Keratinocyte (primary cell): ENCODE measurements around the gene SLC37A3. TPM values are rescaled to one million over a fixed set of nuclear protein-coding genes. Genes with fewer than 3 reads are reported as not detected.

ENCODE experiments used
- DNase-seq: peaks from one replicate; pipeline ENCODE4 v3.0.0-alpha.2; 2011; ENCODE audit warnings: low read depth, missing footprints, low spot score
- FAIRE-seq: peaks from 2 replicates; lab custom pipeline; 2011; peaks lifted over from hg19 to GRCh38; lab: Jason Lieb, UNC
- H2AFZ ChIP-seq: 2 replicates; pipeline ENCODE4 v1.6.0; 2012; ENCODE audit warnings: low read length, control low read depth, inconsistent platforms; ENCODE audit not compliant: control insufficient read depth
- H3K27ac ChIP-seq: 2 replicates; pipeline ENCODE4 v1.5.1; 2011; ENCODE audit warnings: low read length; ENCODE audit not compliant: control insufficient read depth, insufficient read depth
- H3K27me3 ChIP-seq: 3 replicates; pipeline ENCODE4 v1.6.0; 2011; ENCODE audit warnings: low read length; ENCODE audit not compliant: control insufficient read depth, insufficient read depth; ENCODE audit errors: extremely low read depth
- H3K36me3 ChIP-seq, 2 experiments: 2 replicates in 1 of 2; 3 replicates in 1 of 2; pipeline ENCODE4 v1.5.1; 2011; ENCODE audit warnings: low read length in 2 of 2, mild to moderate bottlenecking in 1 of 2; ENCODE audit not compliant: control insufficient read depth in 2 of 2, insufficient read depth in 2 of 2; ENCODE audit errors: extremely low read depth in 1 of 2
- H3K4me1 ChIP-seq: 3 replicates; pipeline ENCODE4 v1.5.1; 2011; ENCODE audit warnings: low read length; ENCODE audit not compliant: control insufficient read depth, insufficient read depth; ENCODE audit errors: extremely low read depth
- H3K4me2 ChIP-seq: 3 replicates; pipeline ENCODE4 v1.6.0; 2011; ENCODE audit warnings: low read depth, low read length; ENCODE audit not compliant: control insufficient read depth, insufficient read depth; ENCODE audit errors: extremely low read depth
- H3K4me3 ChIP-seq, 3 experiments: fragments of 200-600 bp in 1 of 3; sonication (generic) in 1 of 3; 2 replicates in 2 of 3; 3 replicates in 1 of 3; pipeline ENCODE4 v1.5.1; 2011 to 2016; ENCODE audit warnings: low read length in 3 of 3, mild to moderate bottlenecking in 3 of 3, control low read depth in 2 of 3, inconsistent platforms in 1 of 3, low read depth in 1 of 3, mixed read lengths in 1 of 3, mixed run types in 1 of 3, moderate library complexity in 1 of 3; ENCODE audit not compliant: control insufficient read depth in 2 of 3, insufficient read depth in 2 of 3; ENCODE audit errors: extremely low read depth in 1 of 3
- H3K79me2 ChIP-seq: 2 replicates; pipeline ENCODE4 v1.6.0; 2012; ENCODE audit warnings: low read length; ENCODE audit not compliant: control insufficient read depth, insufficient read depth
- H3K9ac ChIP-seq: 3 replicates; pipeline ENCODE4 v1.6.0; 2011; ENCODE audit warnings: low read length; ENCODE audit not compliant: control insufficient read depth, insufficient read depth; ENCODE audit errors: extremely low read depth
- H3K9me1 ChIP-seq: 3 replicates; pipeline ENCODE4 v1.6.0; 2011; ENCODE audit warnings: low read length; ENCODE audit not compliant: control insufficient read depth, insufficient read depth; ENCODE audit errors: extremely low read depth
- H3K9me3 ChIP-seq: 2 replicates; pipeline ENCODE4 v1.5.1; 2012; ENCODE audit warnings: low read depth, low read length; ENCODE audit not compliant: control insufficient read depth
- H4K20me1 ChIP-seq: 3 replicates; pipeline ENCODE4 v1.6.0; 2011; ENCODE audit warnings: low read length; ENCODE audit not compliant: control insufficient read depth, insufficient read depth; ENCODE audit errors: extremely low read depth
- EZH2 ChIP-seq: IDR thresholded peaks from one replicate; pipeline ENCODE4 v1.6.1; 2012; ENCODE audit warnings: inconsistent platforms, mild to moderate bottlenecking, low read length, moderate library complexity
- dilution Hi-C: fragments of 300-500 bp; cut with MboI; formaldehyde crosslinking; loops from one replicate; pipeline ENCODE4 v1.7.0; 2020; ENCODE audit warnings: low sequenced_read_pairs; ENCODE audit not compliant: extremely low pct_ligation_motif_present
- polyA plus RNA-seq, 5 experiments: library from polyadenylated mRNA; depleted of rRNA in 3 of 5; stranded (reverse) in 3 of 5; stranded (forward) in 1 of 5; unstranded in 1 of 5; fragments of >200 nt; gene quantifications; 1 replicate in 1 of 5; 2 replicates in 3 of 5; 3 replicates in 1 of 5; pipeline versions ENCODE4 v1.2.1 to v1.2.3, GENCODE V29; 2011 to 2012; ENCODE audit warnings: missing spikeins in 2 of 5, low read depth in 1 of 5, low replicate concordance in 1 of 5
- TF ChIP-seq, protein P1 (sequence below), 3 experiments: IDR thresholded peaks in 1 of 3; conservative IDR thresholded peaks in 1 of 3; optimal IDR thresholded peaks in 1 of 3; 2 replicates in 2 of 3; 3 replicates in 1 of 3; pipeline versions ENCODE3 to v1.5.1; 2011; ENCODE audit warnings: low read length in 3 of 3, mild to moderate bottlenecking in 3 of 3, moderate library complexity in 2 of 3, control low read depth in 1 of 3, inconsistent platforms in 1 of 3; ENCODE audit not compliant: insufficient read depth in 2 of 3; ENCODE audit errors: extremely low read depth in 1 of 3

The SLC37A3 gene
- polyA plus RNA-seq, 1 donor (not counting 4 experiments of a cell fraction or from before 2014, with no cell fraction given), result 51.4 TPM

DNA sequence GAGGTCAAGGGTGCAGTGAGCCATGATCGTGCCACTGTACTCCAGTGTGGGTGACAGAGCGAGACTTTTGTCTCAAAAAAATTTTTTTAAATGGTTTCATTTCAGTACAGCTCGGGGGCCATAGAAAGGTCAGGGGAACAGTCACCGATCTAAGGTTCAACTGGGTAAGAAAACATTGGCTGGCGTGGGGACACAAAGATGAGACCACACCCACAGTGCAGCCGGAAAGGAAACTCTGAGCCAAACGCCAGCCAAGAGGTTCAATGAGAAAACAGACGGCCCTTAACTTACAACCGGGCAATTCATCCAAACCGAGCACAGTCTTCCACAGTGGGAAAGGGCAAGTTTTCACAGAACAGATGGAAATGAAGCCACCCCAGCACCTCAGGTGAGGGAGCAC lies 65.1 kb downstream of the SLC37A3 start:
- dilution Hi-C loops, result no loop called here
- H3K4me1 ChIP-seq, result no peaks in the 10 kb centered on the region
- TF ChIP-seq EZH2, result no peak
- TF ChIP-seq, protein P1, sequence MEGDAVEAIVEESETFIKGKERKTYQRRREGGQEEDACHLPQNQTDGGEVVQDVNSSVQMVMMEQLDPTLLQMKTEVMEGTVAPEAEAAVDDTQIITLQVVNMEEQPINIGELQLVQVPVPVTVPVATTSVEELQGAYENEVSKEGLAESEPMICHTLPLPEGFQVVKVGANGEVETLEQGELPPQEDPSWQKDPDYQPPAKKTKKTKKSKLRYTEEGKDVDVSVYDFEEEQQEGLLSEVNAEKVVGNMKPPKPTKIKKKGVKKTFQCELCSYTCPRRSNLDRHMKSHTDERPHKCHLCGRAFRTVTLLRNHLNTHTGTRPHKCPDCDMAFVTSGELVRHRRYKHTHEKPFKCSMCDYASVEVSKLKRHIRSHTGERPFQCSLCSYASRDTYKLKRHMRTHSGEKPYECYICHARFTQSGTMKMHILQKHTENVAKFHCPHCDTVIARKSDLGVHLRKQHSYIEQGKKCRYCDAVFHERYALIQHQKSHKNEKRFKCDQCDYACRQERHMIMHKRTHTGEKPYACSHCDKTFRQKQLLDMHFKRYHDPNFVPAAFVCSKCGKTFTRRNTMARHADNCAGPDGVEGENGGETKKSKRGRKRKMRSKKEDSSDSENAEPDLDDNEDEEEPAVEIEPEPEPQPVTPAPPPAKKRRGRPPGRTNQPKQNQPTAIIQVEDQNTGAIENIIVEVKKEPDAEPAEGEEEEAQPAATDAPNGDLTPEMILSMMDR (optimal IDR thresholded peaks at IDR 0.05 in 1 of 3, IDR thresholded peaks at IDR 0.05 in 1 of 3, conservative IDR thresholded peaks at IDR 0.05 in 1 of 3; ENCODE audit: extremely low read depth in 1 of 3, insufficient read depth in 2 of 3, low read length in 3 of 3), result no peak
- no peak overlapping the region for H3K9ac ChIP-seq
- H3K36me3 ChIP-seq, result peaks cover 12% of the 10 kb centered on the region in 2 experiments
- no peak overlapping the region for H3K27ac ChIP-seq
- H3K4me2 ChIP-seq, result no peak overlapping the region
- no peaks in the 10 kb centered on the region for H3K27me3 ChIP-seq
- DNase-seq (no peak), FAIRE-seq (no peak)
- no peak overlapping the region for H3K4me3 ChIP-seq
- no peaks in the 10 kb centered on the region for H3K79me2 ChIP-seq
- H2AFZ ChIP-seq, result no peak overlapping the region
- H3K9me1 ChIP-seq, result no peaks in the 10 kb centered on the region
- H4K20me1 ChIP-seq, result no peaks in the 10 kb centered on the region
- H3K9me3 ChIP-seq, result no peaks in the 10 kb centered on the region

- no peak for DNase-seq
- Histone ChIP-seq H3K4me3 (no peak overlapping the region), H4K20me1 (no peaks in the 10 kb centered on the region), H3K27ac (no peak overlapping the region), H3K79me2 (no peaks in the 10 kb centered on the region), H3K9me3 (no peaks in the 10 kb centered on the region), H2AFZ (no peak overlapping the region), H3K9ac (no peak overlapping the region), H3K9me1 (no peaks in the 10 kb centered on the region), H3K27me3 (no peaks in the 10 kb centered on the region), H3K4me2 (no peak overlapping the region), H3K36me3 (peaks cover 11 to 12% of the 10 kb centered on the region in 2 experiments), H3K4me1 (no peaks in the 10 kb centered on the region)
- dilution Hi-C loops, result no loop called here
- FAIRE-seq, result no peak
- TF ChIP-seq EZH2, result no peak
- TF ChIP-seq, protein P1 (optimal IDR thresholded peaks at IDR 0.05 in 1 of 3, IDR thresholded peaks at IDR 0.05 in 1 of 3, conservative IDR thresholded peaks at IDR 0.05 in 1 of 3; ENCODE audit: extremely low read depth in 1 of 3, insufficient read depth in 2 of 3, low read length in 3 of 3), result no peak
These were observed 67.7 kb downstream of the SLC37A3 start for GRCh38 chr7:140330595-140330994.
